AG08396 (cell line): ENCODE results near the gene POLR2C.
A peak's percentile ranks its signal among the peaks of the same experiment; 100 is the strongest.
"Not testable (repeated sequence)": the region's sequence is repeated elsewhere in the genome, so short reads cannot be mapped to it uniquely, and the experiment has no call there.

Experiments used
- DNase-seq: peaks from one replicate; pipeline ENCODE4 v3.0.0; 2012; ENCODE audit warnings: low spot score, mixed read lengths

Gene POLR2C

GRCh38 chr16:57462209-57462977 lies at the start of gene POLR2C:
TSS of gene POLR2C (plus strand) at chr16:57462679. CDS start at chr16:57462725, 46 bp downstream.
- DNase-seq, result peak; percentile 93

- no peak for DNase-seq
These were observed 49.2 kb upstream of the POLR2C start for GRCh38 chr16:57413301-57413730.

- DNase-seq, result no peak
These were observed 48.7 kb upstream of the POLR2C start for GRCh38 chr16:57413733-57414132.

GRCh38 chr16:57416084-57416483 lies 46.4 kb upstream of the POLR2C start:
- DNase-seq, result no peak

GRCh38 chr16:57419506-57419905 lies 43.0 kb upstream of the POLR2C start:
- no peak for DNase-seq

GRCh38 chr16:57422026-57422944 lies 40.2 kb upstream of the POLR2C start:
- DNase-seq, result peak; percentile 61

- DNase-seq, result no peak
These were observed 39.3 kb upstream of the POLR2C start for GRCh38 chr16:57423152-57423551.

- DNase-seq, result no peak
These were observed 37.9 kb upstream of the POLR2C start for GRCh38 chr16:57424583-57424982.

- no peak for DNase-seq
These were observed 36.1 kb upstream of the POLR2C start for GRCh38 chr16:57426356-57426755.

GRCh38 chr16:57427307-57427706 lies 35.2 kb upstream of the POLR2C start:
- DNase-seq, result no peak

GRCh38 chr16:57427824-57428223 lies 34.7 kb upstream of the POLR2C start:
- DNase-seq, result no peak

GRCh38 chr16:57430955-57431354 lies 31.5 kb upstream of the POLR2C start:
- DNase-seq, result no peak

- no peak for DNase-seq
These were observed 30.0 kb upstream of the POLR2C start for GRCh38 chr16:57432505-57432904.

GRCh38 chr16:57432989-57433388 lies 29.5 kb upstream of the POLR2C start:
- no peak for DNase-seq

GRCh38 chr16:57434003-57434402 lies 28.5 kb upstream of the POLR2C start:
- DNase-seq, result no peak

- DNase-seq, result no peak
These were observed 26.6 kb upstream of the POLR2C start for GRCh38 chr16:57435838-57436237.

GRCh38 chr16:57439947-57440346 lies 22.5 kb upstream of the POLR2C start:
- DNase-seq, result not testable (repeated sequence)

GRCh38 chr16:57440551-57440950 lies 21.9 kb upstream of the POLR2C start:
- DNase-seq, result not testable (repeated sequence)

GRCh38 chr16:57444711-57445110 lies 17.8 kb upstream of the POLR2C start:
- DNase-seq, result no peak

GRCh38 chr16:57445510-57445909 lies 17.0 kb upstream of the POLR2C start:
- DNase-seq, result no peak

- DNase-seq, result peak; percentile 43
These were observed 15.8 kb upstream of the POLR2C start for GRCh38 chr16:57446531-57447185.

GRCh38 chr16:57447186-57447962 lies 15.1 kb upstream of the POLR2C start, which contains the start of the genes CIAPIN1 and COQ9:
TSS of gene CIAPIN1 (minus strand) at chr16:57447385. CDS start at chr16:57440928, 6,457 bp downstream.
TSS of gene COQ9 (plus strand) at chr16:57447479. CDS start at chr16:57447506, 27 bp downstream.
- peak; percentile 97 for DNase-seq
